Measurements from ENCODE around the gene SLC35E3.

GRCh38 chr12:68798882-68799234, 52.9 kb downstream of the SLC35E3 start:
- TF ChIP-seq CTCF (IDR thresholded peaks at IDR 0.05) (no peak), POLR2A (IDR thresholded peaks at IDR 0.05) (no peak)

All from breast epithelium (tissue), 3 donors.